IMR-90 (cell line): ENCODE results near the gene LDAH. TPM values are rescaled to one million over a fixed set of nuclear protein-coding genes. Genes with fewer than 3 reads are reported as not detected.

ENCODE experiments used
- ATAC-seq: fragments of 200-7000 bp; cut with Tn5 transposase; 2 replicates; pipeline ENCODE4 v1.9.1; 2020; ENCODE audit warnings: low read depth, mild to moderate bottlenecking, moderate library complexity
- BruUV-seq: library from RNA; stranded (reverse); fragments of 400-500 nt; replicated peaks from 2 replicates; lab custom pipeline; 2021; lab: Mats Ljungman, UMichigan
- CTCF ChIA-PET: fragments of 300-600 bp; formaldehyde crosslinking; extraction: SDS; loops from one replicate; lab custom pipeline; 2021; ENCODE audit warnings: antibody characterized with exemption; lab: Yijun Ruan, JAX
- POLR2A ChIA-PET: fragments of 300-600 bp; sonication (Branson Sonifier 250); formaldehyde crosslinking; loops from one replicate; lab custom pipeline; 2022; ENCODE audit warnings: antibody characterized with exemption; ENCODE audit not compliant: unreplicated experiment; lab: Charles Lee
- DNase-seq: peaks from one replicate; pipeline ENCODE4 v3.0.0; 2013
- H2AFZ ChIP-seq: replicated peaks from 2 replicates; pipeline ENCODE3; 2013; ENCODE audit warnings: low read length, mild to moderate bottlenecking; ENCODE audit not compliant: poor library complexity
- H2AK5ac ChIP-seq: 2 replicates; pipeline ENCODE4 v1.6.1; 2013; ENCODE audit warnings: low read depth, low read length, inconsistent platforms
- H2AK9ac ChIP-seq: replicated peaks from 2 replicates; pipeline ENCODE3; 2013; ENCODE audit warnings: mild to moderate bottlenecking, low read depth, low read length, moderate library complexity; ENCODE audit not compliant: poor library complexity
- H2BK120ac ChIP-seq: 2 replicates; pipeline ENCODE4 v1.6.1; 2013; ENCODE audit warnings: low read depth, low read length, inconsistent platforms
- H2BK15ac ChIP-seq: 3 replicates; pipeline ENCODE4 v1.6.1; 2013; ENCODE audit warnings: low read depth, low read length, inconsistent platforms
- H2BK20ac ChIP-seq: 2 replicates; pipeline ENCODE4 v1.6.1; 2013; ENCODE audit warnings: low read depth, mild to moderate bottlenecking, inconsistent platforms, low read length, moderate library complexity
- H2BK5ac ChIP-seq: 2 replicates; pipeline ENCODE4 v1.6.1; 2013; ENCODE audit warnings: mild to moderate bottlenecking, low read depth, low read length, inconsistent platforms; ENCODE audit not compliant: poor library complexity, severe bottlenecking
- H3K14ac ChIP-seq: replicated peaks from 2 replicates; pipeline ENCODE4 v1.6.1; 2013; ENCODE audit warnings: low read depth, low read length, inconsistent platforms
- H3K18ac ChIP-seq: 2 replicates; pipeline ENCODE4 v1.6.1; 2013; ENCODE audit warnings: low read depth, low read length, control low read depth
- H3K23ac ChIP-seq: 2 replicates; pipeline ENCODE4 v1.6.1; 2013; ENCODE audit warnings: low read depth, low read length, inconsistent platforms
- H3K27ac ChIP-seq: 2 replicates; pipeline ENCODE4 v1.5.1; 2013; ENCODE audit warnings: mild to moderate bottlenecking, control low read depth, low read length; ENCODE audit not compliant: insufficient read depth
- H3K27me3 ChIP-seq: 2 replicates; pipeline ENCODE4 v1.6.1; 2013; ENCODE audit warnings: low read length; ENCODE audit not compliant: control insufficient read depth, insufficient read depth
- H3K36me3 ChIP-seq: 2 replicates; pipeline ENCODE4 v1.6.1; 2013; ENCODE audit warnings: low read length, mixed read lengths; ENCODE audit not compliant: control insufficient read depth, insufficient read depth
- H3K4ac ChIP-seq: 2 replicates; pipeline ENCODE4 v1.6.1; 2013; ENCODE audit warnings: low read depth, low read length, inconsistent platforms
- H3K4me1 ChIP-seq: 2 replicates; pipeline ENCODE4 v1.6.1; 2013; ENCODE audit warnings: low read length, mixed read lengths; ENCODE audit not compliant: control insufficient read depth, insufficient read depth
- H3K4me2 ChIP-seq: 2 replicates; pipeline ENCODE4 v1.6.1; 2013; ENCODE audit warnings: low read depth, mild to moderate bottlenecking, control low read depth, low read length, moderate library complexity
- H3K4me3 ChIP-seq: 2 replicates; pipeline ENCODE4 v1.5.1; 2013; ENCODE audit warnings: low read depth, mild to moderate bottlenecking, control low read depth, low read length, moderate library complexity; ENCODE audit not compliant: insufficient read depth
- H3K56ac ChIP-seq: 2 replicates; pipeline ENCODE4 v1.6.1; 2013; ENCODE audit warnings: low read length, inconsistent platforms; ENCODE audit not compliant: insufficient read depth; ENCODE audit errors: extremely low read depth
- H3K79me1 ChIP-seq, 2 experiments: 2 replicates each; pipeline ENCODE4 v1.6.1; 2013; ENCODE audit warnings: low read length in 2 of 2, inconsistent platforms in 1 of 2, low read depth in 1 of 2
- H3K9ac ChIP-seq: 2 replicates; pipeline ENCODE4 v1.6.1; 2013; ENCODE audit warnings: low read depth, low read length, control low read depth
- H3K9me1 ChIP-seq: 2 replicates; pipeline ENCODE4 v1.6.1; 2013; ENCODE audit warnings: low read length, inconsistent platforms; ENCODE audit not compliant: insufficient read depth
- H3K9me3 ChIP-seq: 2 replicates; pipeline ENCODE4 v1.6.1; 2013; ENCODE audit warnings: low read length; ENCODE audit not compliant: control insufficient read depth, insufficient read depth
- H4K20me1 ChIP-seq: 2 replicates; pipeline ENCODE4 v1.6.1; 2013; ENCODE audit warnings: low read length, inconsistent platforms; ENCODE audit not compliant: insufficient read depth
- H4K5ac ChIP-seq: 2 replicates; pipeline ENCODE4 v1.6.1; 2013; ENCODE audit warnings: mild to moderate bottlenecking, low read depth, low read length, control low read depth
- H4K8ac ChIP-seq, 2 experiments: 2 replicates each; pipeline ENCODE4 v1.6.1; 2013; ENCODE audit warnings: low read depth in 2 of 2, low read length in 2 of 2, control low read depth in 1 of 2, inconsistent platforms in 1 of 2
- H4K91ac ChIP-seq: 2 replicates; pipeline ENCODE4 v1.6.1; 2013; ENCODE audit warnings: low read depth, low read length, inconsistent platforms; ENCODE audit not compliant: insufficient read depth
- RCOR1 ChIP-seq: IDR thresholded peaks from 2 replicates; pipeline ENCODE4 v1.6.1; 2012; ENCODE audit warnings: mild to moderate bottlenecking, low read length, improper control_type of control experiment; ENCODE audit not compliant: insufficient replicate concordance
- SMC3 ChIP-seq: fragments of 150-350 bp; IDR thresholded peaks from 2 replicates; pipeline ENCODE4 v1.6.1; 2016; ENCODE audit warnings: low read depth, mild to moderate bottlenecking, antibody characterized with exemption, low read length, moderate library complexity
- WGBS, 2 experiments: methylation state at CpG; one replicate each; pipeline versions ENCODE4 v1.1.5 to v1.1.7; 2013; ENCODE audit warnings: missing lambda C conversion rate in 2 of 2; ENCODE audit not compliant: insufficient read length in 1 of 2; ENCODE audit errors: extremely low coverage in 2 of 2; 5-methylcytosine and 5-hydroxymethylcytosine counted together
- dilution Hi-C: fragments of 300-500 bp; cut with HindIII; formaldehyde crosslinking; loops from one replicate; pipeline ENCODE4 v1.14.3; 2018; ENCODE audit warnings: low sequenced_read_pairs; ENCODE audit not compliant: unreplicated experiment
- in situ Hi-C: fragments of 300-500 bp; cut with MboI; formaldehyde crosslinking; loops from 3 replicates; pipeline ENCODE4 v1.14.3; 2019; ENCODE audit warnings: low sequenced_read_pairs, inconsistent platforms, mixed read lengths
- intact Hi-C: fragments of 100-400 bp; cut with micrococcal nuclease; formaldehyde crosslinking; loops from 2 replicates; pipeline ENCODE4 v1.10.0; 2022
- polyA plus RNA-seq, 3 experiments: library from polyadenylated mRNA; depleted of rRNA; stranded (reverse); fragments of >200 nt; gene quantifications; 2 replicates each; pipeline ENCODE4 v1.2.3, GENCODE V29; 2012; ENCODE audit warnings: low replicate concordance in 1 of 3
- total RNA-seq: library from RNA; depleted of rRNA; stranded (reverse); fragments of >200 nt; gene quantifications from 2 replicates; pipeline ENCODE4 v1.2.3, GENCODE V29; 2012

LDAH gene
- total and polyA plus RNA-seq, 2 of the 4 experiments (the other 2 are of a cell fraction), result 12.1 to 31.7 TPM

DNA sequence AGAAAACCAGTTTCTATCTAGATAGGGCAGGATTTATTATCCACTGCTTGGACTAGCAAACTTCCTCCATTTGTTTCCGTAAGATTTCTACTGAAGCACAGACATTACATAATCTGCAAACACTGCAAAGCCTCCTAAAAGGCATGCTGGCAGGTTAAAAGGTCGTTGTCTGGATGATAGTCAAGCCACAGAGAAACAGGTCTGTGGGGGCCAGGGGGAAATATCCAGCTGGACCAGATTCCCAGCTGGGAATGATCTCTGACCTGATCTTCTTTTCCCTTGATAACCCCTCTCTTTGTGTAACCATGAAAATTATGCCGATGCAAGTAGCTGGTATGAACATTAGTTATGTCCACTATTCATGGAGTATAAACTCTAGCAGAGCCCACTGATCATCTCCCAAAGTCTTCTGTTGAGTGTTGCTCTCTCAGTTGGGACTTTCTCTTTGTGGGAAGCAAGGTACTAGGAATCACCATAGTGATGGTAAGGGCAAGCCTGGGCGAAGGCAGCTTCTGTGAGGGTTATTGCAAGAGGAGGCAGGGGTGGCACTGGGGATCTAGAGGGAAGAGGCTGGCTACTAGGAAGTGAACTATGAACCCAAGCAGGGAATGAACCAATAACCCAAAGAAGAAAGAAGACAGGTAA is 94.7 kb downstream of the LDAH start:
- dilution Hi-C loops (no loop called here), in situ Hi-C loops (no loop called here), intact Hi-C loops (no loop called here)
- Histone ChIP-seq H4K8ac (no peak overlapping the region; a peak in 1 of 4 replicates), H2BK5ac (no peak overlapping the region), H3K27ac (no peak overlapping the region), H4K20me1 (no peaks in the 10 kb centered on the region), H3K56ac (no peak overlapping the region), H4K5ac (no peak overlapping the region), H3K9me1 (no peaks in the 10 kb centered on the region; the same call in 1 of the 2 replicates), H3K36me3 (peaks cover 2% of the 10 kb centered on the region; the same call in 1 of the 2 replicates), H3K14ac (no peak overlapping the region), H3K4me3 (no peak overlapping the region), H2BK20ac (no peak overlapping the region), H3K9me3 (no peaks in the 10 kb centered on the region), H2AFZ (no peak overlapping the region), H3K4me2 (no peak overlapping the region; the same call in 1 of the 2 replicates), H2AK5ac (no peak overlapping the region), H2BK15ac (no peak overlapping the region), H3K9ac (no peak overlapping the region), H3K4ac (no peak overlapping the region), H4K91ac (no peak overlapping the region), H2AK9ac (no peak overlapping the region), H3K18ac (no peak overlapping the region; the same call in 1 of the 2 replicates), H3K79me1 (no peaks in the 10 kb centered on the region; a peak in 1 of 4 replicates), H3K4me1 (peaks cover 6% of the 10 kb centered on the region; the same call in 1 of the 2 replicates), H3K23ac (no peak overlapping the region), H3K27me3 (no peaks in the 10 kb centered on the region), H2BK120ac (no peak overlapping the region)
- ChIA-PET CTCF (interaction anchor here (0.6 to 0.9 kb wide), 2 partner anchors 19 to 80 kb away, joined by 4 to 8 read pairs; no protein-coding TSS in a partner anchor), POLR2A (no interaction called here)
- no CpG with 5 or more reads among the region's 4 CpGs for WGBS, 2 experiments
- no TSS peak for BruUV-seq
- ATAC-seq, result peak; percentile 73
- peak; percentile 33 for DNase-seq
- TF ChIP-seq SMC3 (no peak), RCOR1 (no peak)
